Cardiac fibroblast (primary cell): ENCODE results near the gene STKLD1.
A peak's percentile ranks its signal among the peaks of the same experiment; 100 is the strongest.

Source experiments
- DNase-seq, 2 donors: peaks; one replicate each; pipeline versions ENCODE4 v3.0.0 to v3.0.0-alpha.2; 2010; ENCODE audit warnings: low read depth in 2 of 2
- H3K4me3 ChIP-seq, 2 donors: replicated peaks in 1 of 2; 1 replicate in 1 of 2; 2 replicates in 1 of 2; pipeline ENCODE4 v1.5.1; 2011; ENCODE audit warnings: low read depth in 2 of 2, low read length in 2 of 2, mild to moderate bottlenecking in 2 of 2, moderate library complexity in 1 of 2
- CTCF ChIP-seq: IDR thresholded peaks from one replicate; pipeline ENCODE4 v1.5.1; 2011; ENCODE audit warnings: low read depth, mild to moderate bottlenecking, low read length, inconsistent platforms

The STKLD1 gene

GRCh38 chr9:133402689-133403088 lies 26.5 kb downstream of the STKLD1 start:
- TF ChIP-seq CTCF = no peak
- no peak for DNase-seq

GRCh38 chr9:133403766-133404453 lies 27.7 kb downstream of the STKLD1 start:
- H3K4me3 ChIP-seq = no peak overlapping the region
- TF ChIP-seq CTCF = peak; percentile 54
- DNase-seq = peak; percentile 18 to 19

More at GRCh38 chr9:133402689-133403088, 26.5 kb downstream of the STKLD1 start:
- no peak overlapping the region for H3K4me3 ChIP-seq

DNA sequence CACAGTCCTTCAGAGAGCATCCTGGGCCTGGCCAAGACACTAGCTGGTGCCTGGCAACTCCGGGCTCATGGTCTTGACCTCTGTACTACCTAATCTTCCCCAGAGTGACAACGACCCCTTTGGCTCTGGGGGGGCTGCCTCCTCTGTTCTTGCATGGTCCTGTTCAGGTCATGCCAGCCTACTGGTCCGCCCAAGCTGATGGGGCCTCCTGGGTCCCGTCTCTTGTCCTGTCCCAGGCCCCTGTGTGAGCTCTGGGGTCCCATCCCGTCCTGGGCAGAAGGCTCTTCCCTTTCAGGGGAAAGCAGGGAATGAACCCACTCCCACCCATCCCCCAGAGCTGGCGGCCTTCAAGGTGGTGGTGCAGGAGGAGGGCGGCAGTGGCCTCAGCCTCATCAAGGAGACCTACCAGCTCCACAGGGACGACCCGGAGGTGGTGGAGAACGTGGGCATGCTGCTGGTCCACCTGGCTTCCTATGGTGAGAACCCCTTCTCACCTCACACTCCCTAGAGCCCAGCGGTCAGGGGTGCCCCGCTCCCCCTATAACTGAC lies 28.4 kb downstream of the STKLD1 start:
- no peak for TF ChIP-seq CTCF
- DNase-seq = no peak

DNA sequence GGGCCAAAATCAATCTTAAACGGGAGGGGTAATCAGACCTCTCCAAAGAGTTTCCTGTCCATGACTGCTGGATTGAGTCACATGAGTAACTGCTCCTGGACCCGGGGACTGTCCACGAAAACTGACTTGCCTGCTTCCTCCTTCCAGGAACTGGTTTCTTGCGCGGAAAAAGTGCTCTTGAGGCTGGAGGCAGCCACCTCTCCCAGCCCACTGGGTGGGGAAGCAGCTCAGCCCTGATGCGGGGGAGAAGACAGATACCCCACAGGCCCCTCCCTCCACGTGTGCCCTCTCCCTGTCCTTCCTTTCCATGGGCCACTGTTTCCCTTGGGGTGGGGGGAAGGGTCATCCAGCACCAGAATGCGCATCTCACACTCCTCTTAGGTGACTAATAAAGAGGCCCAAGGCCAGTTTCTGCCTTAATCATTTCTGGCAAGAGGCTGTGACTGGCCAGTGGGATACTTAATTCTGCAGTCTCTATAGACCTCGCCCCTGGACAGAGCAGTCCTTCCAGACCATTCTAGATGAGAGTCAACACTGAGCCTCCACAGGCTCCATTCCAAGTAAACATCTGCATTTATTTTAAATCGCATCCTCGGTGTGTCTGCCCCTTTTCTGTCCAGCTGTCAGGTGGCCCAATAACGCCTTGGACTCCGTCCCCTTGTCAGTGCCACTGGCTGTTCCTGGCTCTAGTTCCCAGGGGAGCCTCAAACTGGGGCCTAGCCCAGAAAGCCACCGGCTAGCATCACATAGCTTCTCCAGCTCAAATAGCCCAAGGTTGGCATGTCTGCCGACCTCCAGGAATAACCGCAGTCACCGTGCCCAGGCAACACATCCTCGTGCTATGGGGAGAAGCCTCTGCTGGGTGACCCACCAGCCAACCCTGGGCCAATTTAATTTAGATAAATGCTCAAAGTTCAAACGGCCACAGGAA lies 29.6 kb downstream of the STKLD1 start:
- H3K4me3 ChIP-seq = no peak overlapping the region
- DNase-seq = peak; percentile 36 to 58
- TF ChIP-seq CTCF = no peak

More for the DNA sequence above, 28.4 kb downstream of the STKLD1 start:
- H3K4me3 ChIP-seq = no peak overlapping the region

DNA sequence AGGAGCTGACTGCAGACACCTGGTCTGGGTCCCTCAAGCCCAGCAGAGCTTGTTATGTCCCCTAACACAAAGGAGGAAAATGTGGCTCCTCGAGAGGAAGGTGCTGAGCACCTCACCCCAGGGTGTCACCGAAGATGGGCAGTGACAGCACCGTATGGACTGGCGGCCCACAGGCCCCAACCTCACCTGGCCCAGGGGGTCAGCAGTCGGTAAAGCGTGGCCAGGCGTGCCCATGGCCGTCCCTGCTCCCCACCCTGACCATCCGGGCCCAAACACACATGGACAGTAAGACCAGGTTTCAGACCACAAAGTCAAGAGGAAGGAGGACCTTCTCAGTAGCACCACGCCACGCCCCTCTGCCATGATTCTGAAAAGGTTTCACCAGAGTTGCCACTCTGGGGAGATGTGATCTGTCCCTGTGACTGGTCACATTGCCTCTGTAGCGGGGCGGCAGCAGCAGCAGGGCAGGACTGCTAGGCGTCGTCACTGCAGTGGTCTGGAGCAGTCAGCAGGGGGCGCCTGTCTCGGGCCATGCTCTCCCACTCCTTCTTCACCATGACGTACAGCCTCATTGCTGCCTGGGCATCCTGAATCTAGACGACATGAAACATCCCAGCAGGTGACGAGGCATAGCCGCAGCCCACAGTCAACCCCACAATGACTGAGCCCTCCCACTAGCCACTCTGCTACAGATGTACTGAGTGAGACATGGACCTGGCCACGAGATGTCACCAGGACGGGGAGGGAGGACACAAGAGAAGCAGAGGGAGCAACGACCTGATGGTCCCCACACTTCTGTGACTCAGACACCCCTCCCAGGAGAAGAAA lies 30.5 kb downstream of the STKLD1 start:
- TF ChIP-seq CTCF = peak; percentile 98
- no peak overlapping the region for H3K4me3 ChIP-seq
- DNase-seq = peak; percentile 79 to 82

- H3K4me3 ChIP-seq = no peak overlapping the region
- no peak for DNase-seq
- TF ChIP-seq CTCF = no peak
Observed at GRCh38 chr9:133408042-133408441, 31.9 kb downstream of the STKLD1 start.
